ACC112 (cell line): Measurements from ENCODE around the gene EGR2.
"Not testable (repeated sequence)": the region's sequence is repeated elsewhere in the genome, so short reads cannot be mapped to it uniquely, and the experiment has no call there.

Experiments
- H2AFZ ChIP-seq: fragments of 200-600 bp; sonication (generic); one replicate; pipeline ENCODE4 v1.6.0; 2017; ENCODE audit warnings: antibody characterized with exemption, low read length; ENCODE audit not compliant: unreplicated experiment
- H3K27ac ChIP-seq: fragments of 200-600 bp; sonication (generic); 2 replicates; pipeline ENCODE4 v1.5.1; 2014; ENCODE audit warnings: low read depth, mild to moderate bottlenecking, antibody characterized with exemption, low read length, moderate library complexity
- H3K27me3 ChIP-seq: fragments of 200-600 bp; sonication (generic); 2 replicates; pipeline ENCODE4 v1.6.1; 2014; ENCODE audit warnings: mild to moderate bottlenecking, antibody characterized with exemption, low read length, moderate library complexity, mixed read lengths; ENCODE audit not compliant: insufficient read depth
- H3K36me3 ChIP-seq: fragments of 200-600 bp; sonication (generic); 2 replicates; pipeline ENCODE4 v1.6.1; 2016; ENCODE audit warnings: mild to moderate bottlenecking, antibody characterized with exemption, low read length, moderate library complexity, mixed read lengths; ENCODE audit not compliant: insufficient read depth
- H3K4me1 ChIP-seq: fragments of 200-600 bp; sonication (generic); one replicate; pipeline ENCODE4 v1.6.1; 2016; ENCODE audit warnings: low read length, mixed read lengths; ENCODE audit not compliant: insufficient read depth, unreplicated experiment, control insufficient read depth
- H3K4me3 ChIP-seq: fragments of 200-600 bp; sonication (generic); 2 replicates; pipeline ENCODE4 v1.5.1; 2014; ENCODE audit warnings: mild to moderate bottlenecking, low read depth, low read length
- H3K79me2 ChIP-seq: fragments of 200-600 bp; sonication (generic); one replicate; pipeline ENCODE4 v1.6.0; 2016; ENCODE audit warnings: low read length; ENCODE audit not compliant: control insufficient read depth, unreplicated experiment, insufficient read depth

EGR2 gene

GRCh38 chr10:62795100-62795499 lies 21.1 kb downstream of the EGR2 start:
- peaks cover 30% of the 10 kb centered on the region for H3K27me3 ChIP-seq
- H3K36me3 ChIP-seq, result no peaks in the 10 kb centered on the region

GRCh38 chr10:62794306-62794705 lies 21.9 kb downstream of the EGR2 start:
- peaks cover 11% of the 10 kb centered on the region for H3K4me1 ChIP-seq
- no peak overlapping the region for H2AFZ ChIP-seq
- peaks cover 30% of the 10 kb centered on the region for H3K27me3 ChIP-seq
- no peaks in the 10 kb centered on the region for H3K79me2 ChIP-seq
- no peak overlapping the region for H3K4me3 ChIP-seq
- H3K36me3 ChIP-seq, result no peaks in the 10 kb centered on the region
- H3K27ac ChIP-seq, result no peak overlapping the region

More at GRCh38 chr10:62795100-62795499, 21.1 kb downstream of the EGR2 start:
- Histone ChIP-seq H3K4me1 (peaks cover 11% of the 10 kb centered on the region), H3K4me3 (no peak overlapping the region), H3K79me2 (no peaks in the 10 kb centered on the region), H2AFZ (no peak overlapping the region), H3K27ac (no peak overlapping the region)

GRCh38 chr10:62792261-62792660 lies 23.9 kb downstream of the EGR2 start:
- Histone ChIP-seq H2AFZ (no peak overlapping the region), H3K79me2 (no peaks in the 10 kb centered on the region), H3K27ac (no peak overlapping the region), H3K36me3 (no peaks in the 10 kb centered on the region), H3K27me3 (peaks cover 10% of the 10 kb centered on the region), H3K4me3 (no peak overlapping the region), H3K4me1 (peaks cover 11% of the 10 kb centered on the region)

- Histone ChIP-seq H3K4me3 (no peak overlapping the region), H3K27ac (no peak overlapping the region), H3K79me2 (no peaks in the 10 kb centered on the region), H2AFZ (no peak overlapping the region), H3K27me3 (0 out of 2 replicates have a peak, but pooled peaks cover 5% of the 10 kb centered on the region), H3K4me1 (peaks cover 11% of the 10 kb centered on the region), H3K36me3 (no peaks in the 10 kb centered on the region)
These were observed 25.6 kb downstream of the EGR2 start for GRCh38 chr10:62790571-62790970.

GRCh38 chr10:62790019-62790555 lies 26.1 kb downstream of the EGR2 start:
- Histone ChIP-seq H3K36me3 (no peaks in the 10 kb centered on the region), H2AFZ (no peak overlapping the region), H3K4me1 (peaks cover 11% of the 10 kb centered on the region), H3K4me3 (no peak overlapping the region), H3K27me3 (0 out of 2 replicates have a peak, but pooled peaks cover 5% of the 10 kb centered on the region), H3K79me2 (no peaks in the 10 kb centered on the region), H3K27ac (no peak overlapping the region)

- Histone ChIP-seq H2AFZ (no peak overlapping the region), H3K79me2 (no peaks in the 10 kb centered on the region), H3K36me3 (no peaks in the 10 kb centered on the region), H3K27me3 (0 out of 2 replicates have a peak, but pooled peaks cover 5% of the 10 kb centered on the region), H3K4me3 (no peak overlapping the region), H3K27ac (no peak overlapping the region), H3K4me1 (no peaks in the 10 kb centered on the region)
These were observed 27.2 kb downstream of the EGR2 start for GRCh38 chr10:62788861-62789467.

GRCh38 chr10:62788285-62788684 lies 27.9 kb downstream of the EGR2 start:
- not testable (repeated sequence) for H3K4me3 ChIP-seq, H3K79me2 ChIP-seq, H3K27ac ChIP-seq, H2AFZ ChIP-seq, H3K4me1 ChIP-seq, H3K27me3 ChIP-seq, H3K36me3 ChIP-seq

- H3K4me3 ChIP-seq, H3K27me3 ChIP-seq, H3K79me2 ChIP-seq, H2AFZ ChIP-seq, H3K27ac ChIP-seq, H3K36me3 ChIP-seq, H3K4me1 ChIP-seq: not testable (repeated sequence)
These were observed 31.6 kb downstream of the EGR2 start for GRCh38 chr10:62784537-62784936.

GRCh38 chr10:62779487-62780248 lies 36.5 kb downstream of the EGR2 start:
- no peaks in the 10 kb centered on the region for H3K36me3 ChIP-seq
- peaks cover 12% of the 10 kb centered on the region; the same call in 1 of the 2 replicates for H3K27me3 ChIP-seq
- H3K4me3 ChIP-seq, result no peak overlapping the region
- peaks cover 6% of the 10 kb centered on the region for H3K4me1 ChIP-seq
- no peaks in the 10 kb centered on the region for H3K79me2 ChIP-seq
- H3K27ac ChIP-seq, result no peak overlapping the region
- H2AFZ ChIP-seq, result no peak overlapping the region

GRCh38 chr10:62778125-62778524 lies 38.0 kb downstream of the EGR2 start:
- H3K36me3 ChIP-seq, result no peaks in the 10 kb centered on the region
- no peak overlapping the region for H3K4me3 ChIP-seq
- peaks cover 17% of the 10 kb centered on the region; the same call in 1 of the 2 replicates for H3K27me3 ChIP-seq
- H2AFZ ChIP-seq, result no peak overlapping the region
- H3K79me2 ChIP-seq, result no peaks in the 10 kb centered on the region
- H3K27ac ChIP-seq, result no peak overlapping the region
- peaks cover 6% of the 10 kb centered on the region for H3K4me1 ChIP-seq
